Measurements from ENCODE around the gene RASSF7. TPM values are rescaled to one million over a fixed set of nuclear protein-coding genes. Genes with fewer than 3 reads are reported as not detected.

RASSF7 gene
- polyA plus RNA-seq, 1 of the 3 experiments (the other 2 are of a cell fraction): 19.8 TPM

DNA sequence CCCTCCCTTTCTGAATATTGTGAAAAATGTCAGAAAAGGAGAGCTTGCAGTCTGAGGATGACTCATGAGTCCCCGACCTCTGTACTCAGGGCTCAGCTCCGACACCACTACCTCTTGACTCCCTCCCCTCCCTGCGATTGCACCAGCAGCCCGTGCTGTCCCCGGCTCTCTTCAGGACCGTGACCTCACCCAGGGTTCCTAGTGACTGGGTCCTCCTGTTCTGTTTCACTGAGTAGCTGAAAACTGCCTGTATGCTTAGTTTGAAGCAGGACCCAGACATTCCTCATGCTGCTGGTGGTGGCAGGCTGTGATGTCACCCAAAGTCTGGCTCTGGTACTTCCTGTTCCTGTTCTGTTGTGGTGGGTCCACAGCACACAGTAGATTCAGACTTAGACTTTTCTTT lies 27.2 kb downstream of the RASSF7 start (continued):
- TF ChIP-seq, protein P1, sequence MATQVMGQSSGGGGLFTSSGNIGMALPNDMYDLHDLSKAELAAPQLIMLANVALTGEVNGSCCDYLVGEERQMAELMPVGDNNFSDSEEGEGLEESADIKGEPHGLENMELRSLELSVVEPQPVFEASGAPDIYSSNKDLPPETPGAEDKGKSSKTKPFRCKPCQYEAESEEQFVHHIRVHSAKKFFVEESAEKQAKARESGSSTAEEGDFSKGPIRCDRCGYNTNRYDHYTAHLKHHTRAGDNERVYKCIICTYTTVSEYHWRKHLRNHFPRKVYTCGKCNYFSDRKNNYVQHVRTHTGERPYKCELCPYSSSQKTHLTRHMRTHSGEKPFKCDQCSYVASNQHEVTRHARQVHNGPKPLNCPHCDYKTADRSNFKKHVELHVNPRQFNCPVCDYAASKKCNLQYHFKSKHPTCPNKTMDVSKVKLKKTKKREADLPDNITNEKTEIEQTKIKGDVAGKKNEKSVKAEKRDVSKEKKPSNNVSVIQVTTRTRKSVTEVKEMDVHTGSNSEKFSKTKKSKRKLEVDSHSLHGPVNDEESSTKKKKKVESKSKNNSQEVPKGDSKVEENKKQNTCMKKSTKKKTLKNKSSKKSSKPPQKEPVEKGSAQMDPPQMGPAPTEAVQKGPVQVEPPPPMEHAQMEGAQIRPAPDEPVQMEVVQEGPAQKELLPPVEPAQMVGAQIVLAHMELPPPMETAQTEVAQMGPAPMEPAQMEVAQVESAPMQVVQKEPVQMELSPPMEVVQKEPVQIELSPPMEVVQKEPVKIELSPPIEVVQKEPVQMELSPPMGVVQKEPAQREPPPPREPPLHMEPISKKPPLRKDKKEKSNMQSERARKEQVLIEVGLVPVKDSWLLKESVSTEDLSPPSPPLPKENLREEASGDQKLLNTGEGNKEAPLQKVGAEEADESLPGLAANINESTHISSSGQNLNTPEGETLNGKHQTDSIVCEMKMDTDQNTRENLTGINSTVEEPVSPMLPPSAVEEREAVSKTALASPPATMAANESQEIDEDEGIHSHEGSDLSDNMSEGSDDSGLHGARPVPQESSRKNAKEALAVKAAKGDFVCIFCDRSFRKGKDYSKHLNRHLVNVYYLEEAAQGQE (IDR thresholded peaks at IDR 0.05; ENCODE audit: low read depth, low read length): no peak
- TF ChIP-seq GATA2 (CRISPR knock-in tag; IDR thresholded peaks at IDR 0.05) (no peak), EZH2phosphoT487 (IDR thresholded peaks at IDR 0.05; ENCODE audit: borderline replicate concordance, low read depth) (no peak), ELF1 (IDR thresholded peaks at IDR 0.05) (no peak)

DNA sequence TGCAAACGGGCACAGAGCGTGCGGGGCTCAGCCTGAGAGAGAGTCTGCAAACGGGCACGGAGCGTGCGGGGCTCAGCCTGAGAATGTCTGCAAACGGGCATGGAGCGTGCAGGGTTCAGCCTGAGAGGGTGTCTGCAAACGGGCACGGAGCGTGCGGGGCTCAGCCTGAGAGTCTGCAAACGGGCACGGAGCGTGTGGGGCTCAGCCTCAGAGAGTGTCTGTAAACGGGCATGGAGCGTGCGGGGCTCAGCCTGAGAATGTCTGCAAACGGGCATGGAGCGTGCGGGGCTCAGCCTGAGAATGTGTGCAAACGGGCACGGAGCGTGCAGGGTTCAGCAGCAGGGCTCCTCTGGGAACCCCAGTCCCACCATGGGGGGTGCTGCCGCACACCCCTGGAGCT lies 29.0 kb downstream of the RASSF7 start:
- ChIA-PET POLR2A (no interaction called here), CTCF (no interaction called here)
- H3K4me3 ChIP-seq (ENCODE audit: low read depth in 2 of 2, low read length in 1 of 2): no peak overlapping the region
- H3K27me3 ChIP-seq (ENCODE audit: insufficient read depth): no peaks in the 10 kb centered on the region
- H3K9me2 ChIP-seq: no peaks in the 10 kb centered on the region
- no peaks in the 10 kb centered on the region for H3K9me3 ChIP-seq
- no peaks in the 10 kb centered on the region for H3K4me1 ChIP-seq (ENCODE audit: control insufficient read depth in 1 of 2, insufficient read depth in 2 of 2, low read depth in 1 of 2, low read length in 1 of 2)
- H3K4me2 ChIP-seq: no peak overlapping the region
- H3F3A ChIP-seq (replicated peaks; ENCODE audit: insufficient read depth): peaks cover 12% of the 10 kb centered on the region
- H3K79me2 ChIP-seq (ENCODE audit: insufficient read depth): peaks cover 57% of the 10 kb centered on the region
- 93% methylated on average over 22 of the region's 26 CpGs for WGBS (ENCODE audit: low lambda C conversion rate)
- H3K27ac ChIP-seq (ENCODE audit: low read depth in 2 of 2, low read length in 1 of 2): no peak overlapping the region
- H3K9ac ChIP-seq: no peak overlapping the region
- H2AFZ ChIP-seq (ENCODE audit: low read depth): no peak overlapping the region
- peaks cover 36 to 68% of the 10 kb centered on the region in 2 experiments for H3K36me3 ChIP-seq (replicated peaks in 1 of 2; ENCODE audit: control insufficient read depth in 1 of 2, insufficient read depth in 2 of 2, low read length in 1 of 2)
- H4K20me1 ChIP-seq (ENCODE audit: insufficient read depth): peaks cover 51% of the 10 kb centered on the region
- DNase-seq: no peak
- TF ChIP-seq, protein P2, sequence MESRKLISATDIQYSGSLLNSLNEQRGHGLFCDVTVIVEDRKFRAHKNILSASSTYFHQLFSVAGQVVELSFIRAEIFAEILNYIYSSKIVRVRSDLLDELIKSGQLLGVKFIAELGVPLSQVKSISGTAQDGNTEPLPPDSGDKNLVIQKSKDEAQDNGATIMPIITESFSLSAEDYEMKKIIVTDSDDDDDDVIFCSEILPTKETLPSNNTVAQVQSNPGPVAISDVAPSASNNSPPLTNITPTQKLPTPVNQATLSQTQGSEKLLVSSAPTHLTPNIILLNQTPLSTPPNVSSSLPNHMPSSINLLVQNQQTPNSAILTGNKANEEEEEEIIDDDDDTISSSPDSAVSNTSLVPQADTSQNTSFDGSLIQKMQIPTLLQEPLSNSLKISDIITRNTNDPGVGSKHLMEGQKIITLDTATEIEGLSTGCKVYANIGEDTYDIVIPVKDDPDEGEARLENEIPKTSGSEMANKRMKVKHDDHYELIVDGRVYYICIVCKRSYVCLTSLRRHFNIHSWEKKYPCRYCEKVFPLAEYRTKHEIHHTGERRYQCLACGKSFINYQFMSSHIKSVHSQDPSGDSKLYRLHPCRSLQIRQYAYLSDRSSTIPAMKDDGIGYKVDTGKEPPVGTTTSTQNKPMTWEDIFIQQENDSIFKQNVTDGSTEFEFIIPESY (IDR thresholded peaks at IDR 0.05; ENCODE audit: borderline replicate concordance, low read depth): no peak
- TF ChIP-seq, protein P3, sequence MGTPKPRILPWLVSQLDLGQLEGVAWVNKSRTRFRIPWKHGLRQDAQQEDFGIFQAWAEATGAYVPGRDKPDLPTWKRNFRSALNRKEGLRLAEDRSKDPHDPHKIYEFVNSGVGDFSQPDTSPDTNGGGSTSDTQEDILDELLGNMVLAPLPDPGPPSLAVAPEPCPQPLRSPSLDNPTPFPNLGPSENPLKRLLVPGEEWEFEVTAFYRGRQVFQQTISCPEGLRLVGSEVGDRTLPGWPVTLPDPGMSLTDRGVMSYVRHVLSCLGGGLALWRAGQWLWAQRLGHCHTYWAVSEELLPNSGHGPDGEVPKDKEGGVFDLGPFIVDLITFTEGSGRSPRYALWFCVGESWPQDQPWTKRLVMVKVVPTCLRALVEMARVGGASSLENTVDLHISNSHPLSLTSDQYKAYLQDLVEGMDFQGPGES (IDR thresholded peaks at IDR 0.05; ENCODE audit: low read depth, low read length): no peak
- TF ChIP-seq, protein P4, sequence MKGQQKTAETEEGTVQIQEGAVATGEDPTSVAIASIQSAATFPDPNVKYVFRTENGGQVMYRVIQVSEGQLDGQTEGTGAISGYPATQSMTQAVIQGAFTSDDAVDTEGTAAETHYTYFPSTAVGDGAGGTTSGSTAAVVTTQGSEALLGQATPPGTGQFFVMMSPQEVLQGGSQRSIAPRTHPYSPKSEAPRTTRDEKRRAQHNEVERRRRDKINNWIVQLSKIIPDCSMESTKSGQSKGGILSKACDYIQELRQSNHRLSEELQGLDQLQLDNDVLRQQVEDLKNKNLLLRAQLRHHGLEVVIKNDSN (IDR thresholded peaks at IDR 0.05; ENCODE audit: borderline replicate concordance, low read depth): no peak
- TF ChIP-seq EZH2phosphoT487 (IDR thresholded peaks at IDR 0.05; ENCODE audit: borderline replicate concordance, low read depth): no peak
- TF ChIP-seq YY1 (IDR thresholded peaks at IDR 0.05; ENCODE audit: low read depth): no peak
- no peak for TF ChIP-seq ELF1 (IDR thresholded peaks at IDR 0.05)
- no peak for TF ChIP-seq MEF2A (IDR thresholded peaks at IDR 0.05; ENCODE audit: borderline replicate concordance, low read depth)
- TF ChIP-seq NRF1 (IDR thresholded peaks at IDR 0.05; ENCODE audit: low read depth, low read length): no peak
- TF ChIP-seq, protein P5, sequence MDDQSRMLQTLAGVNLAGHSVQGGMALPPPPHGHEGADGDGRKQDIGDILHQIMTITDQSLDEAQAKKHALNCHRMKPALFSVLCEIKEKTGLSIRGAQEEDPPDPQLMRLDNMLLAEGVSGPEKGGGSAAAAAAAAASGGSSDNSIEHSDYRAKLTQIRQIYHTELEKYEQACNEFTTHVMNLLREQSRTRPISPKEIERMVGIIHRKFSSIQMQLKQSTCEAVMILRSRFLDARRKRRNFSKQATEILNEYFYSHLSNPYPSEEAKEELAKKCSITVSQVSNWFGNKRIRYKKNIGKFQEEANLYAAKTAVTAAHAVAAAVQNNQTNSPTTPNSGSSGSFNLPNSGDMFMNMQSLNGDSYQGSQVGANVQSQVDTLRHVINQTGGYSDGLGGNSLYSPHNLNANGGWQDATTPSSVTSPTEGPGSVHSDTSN (IDR thresholded peaks at IDR 0.05): no peak
- no peak for TF ChIP-seq GATA2 (CRISPR knock-in tag; IDR thresholded peaks at IDR 0.05)
- TF ChIP-seq SIN3A (IDR thresholded peaks at IDR 0.05; ENCODE audit: borderline replicate concordance, low read depth, low read length): no peak
- TF ChIP-seq SMC3 (IDR thresholded peaks at IDR 0.05; ENCODE audit: low read depth, low read length): no peak
- TF ChIP-seq TCF12 (IDR thresholded peaks at IDR 0.05): no peak
- TF ChIP-seq GABPA (IDR thresholded peaks at IDR 0.05; ENCODE audit: low read depth): no peak
- TF ChIP-seq, protein P6, sequence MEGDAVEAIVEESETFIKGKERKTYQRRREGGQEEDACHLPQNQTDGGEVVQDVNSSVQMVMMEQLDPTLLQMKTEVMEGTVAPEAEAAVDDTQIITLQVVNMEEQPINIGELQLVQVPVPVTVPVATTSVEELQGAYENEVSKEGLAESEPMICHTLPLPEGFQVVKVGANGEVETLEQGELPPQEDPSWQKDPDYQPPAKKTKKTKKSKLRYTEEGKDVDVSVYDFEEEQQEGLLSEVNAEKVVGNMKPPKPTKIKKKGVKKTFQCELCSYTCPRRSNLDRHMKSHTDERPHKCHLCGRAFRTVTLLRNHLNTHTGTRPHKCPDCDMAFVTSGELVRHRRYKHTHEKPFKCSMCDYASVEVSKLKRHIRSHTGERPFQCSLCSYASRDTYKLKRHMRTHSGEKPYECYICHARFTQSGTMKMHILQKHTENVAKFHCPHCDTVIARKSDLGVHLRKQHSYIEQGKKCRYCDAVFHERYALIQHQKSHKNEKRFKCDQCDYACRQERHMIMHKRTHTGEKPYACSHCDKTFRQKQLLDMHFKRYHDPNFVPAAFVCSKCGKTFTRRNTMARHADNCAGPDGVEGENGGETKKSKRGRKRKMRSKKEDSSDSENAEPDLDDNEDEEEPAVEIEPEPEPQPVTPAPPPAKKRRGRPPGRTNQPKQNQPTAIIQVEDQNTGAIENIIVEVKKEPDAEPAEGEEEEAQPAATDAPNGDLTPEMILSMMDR (IDR thresholded peaks at IDR 0.05): no peak
- TF ChIP-seq EP300 (IDR thresholded peaks at IDR 0.05; ENCODE audit: borderline replicate concordance in 1 of 2, low read depth in 1 of 2, low read length in 1 of 2): no peak
- no peak for TF ChIP-seq TEAD4 (IDR thresholded peaks at IDR 0.05; ENCODE audit: borderline replicate concordance, insufficient read depth)
